GM12872 (cell line): ENCODE results near the gene EHD3.

ENCODE experiments used
- CTCF ChIP-seq: IDR thresholded peaks from 3 replicates; pipeline ENCODE4 v1.5.1; 2011; ENCODE audit warnings: low read depth, mild to moderate bottlenecking, low read length, moderate library complexity; ENCODE audit not compliant: insufficient read depth

Gene EHD3

GRCh38 chr2:31270131-31270530 is 36.2 kb downstream of the EHD3 start:
- no peak for TF ChIP-seq CTCF

- no peak for TF ChIP-seq CTCF
Observed at GRCh38 chr2:31270822-31271231, 36.9 kb downstream of the EHD3 start.

GRCh38 chr2:31271851-31272267 is 37.9 kb downstream of the EHD3 start:
- TF ChIP-seq CTCF: no peak

- TF ChIP-seq CTCF: no peak
Observed at GRCh38 chr2:31274401-31275075, 40.6 kb downstream of the EHD3 start.

DNA sequence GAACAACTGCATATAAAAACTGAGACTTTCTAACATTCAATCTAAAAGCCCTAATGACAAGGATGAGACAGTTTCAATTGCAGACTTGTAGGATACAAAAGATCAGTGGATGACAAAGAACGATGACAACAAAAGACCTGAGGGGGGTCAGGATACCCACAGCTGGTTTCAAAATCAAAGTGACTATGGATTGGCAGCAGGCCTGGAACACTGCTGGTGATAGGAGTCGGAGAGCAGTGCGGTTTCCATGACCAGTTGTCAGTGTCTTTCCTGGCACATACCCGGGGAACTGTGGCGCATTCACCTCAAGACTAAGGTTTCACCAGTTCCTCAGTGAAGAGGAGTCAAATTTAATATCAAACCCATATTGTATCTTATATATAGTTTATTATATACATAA is 42.0 kb downstream of the EHD3 start:
- TF ChIP-seq CTCF: no peak

- no peak for TF ChIP-seq CTCF
Observed at GRCh38 chr2:31277621-31278020, 43.7 kb downstream of the EHD3 start.

DNA sequence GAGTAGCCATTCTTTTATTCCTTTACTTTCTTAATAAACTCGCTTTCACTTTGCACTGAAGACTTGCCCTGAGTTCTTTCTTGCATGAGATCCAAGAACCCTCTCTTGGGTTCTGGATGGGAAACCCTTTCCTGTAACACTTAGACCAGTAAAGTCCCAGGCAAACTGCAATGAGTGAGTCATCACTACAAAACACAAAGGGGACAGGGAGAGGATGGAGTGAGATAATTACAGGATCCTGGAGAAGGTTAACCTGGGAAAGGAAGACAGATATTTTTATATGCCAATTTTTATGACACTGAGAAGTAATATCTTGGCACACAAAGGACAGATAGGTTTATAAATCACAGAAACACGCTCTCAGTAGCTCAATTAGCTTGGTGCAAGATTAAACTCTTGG is 48.7 kb downstream of the EHD3 start:
- no peak for TF ChIP-seq CTCF
